NT2/D1 (cell line): ENCODE measurements around the gene APP.

ENCODE experiments used
- DNase-seq: peaks from one replicate; pipeline ENCODE4 v3.0.0-alpha.2; 2011; ENCODE audit warnings: low read depth, low spot score
- H3K27me3 ChIP-seq: 2 replicates; pipeline ENCODE4 v1.6.0; 2011; ENCODE audit warnings: mild to moderate bottlenecking; ENCODE audit not compliant: insufficient read length, insufficient read depth
- H3K36me3 ChIP-seq: 2 replicates; pipeline ENCODE4 v1.6.1; 2011; ENCODE audit warnings: mild to moderate bottlenecking, low read length, mixed read lengths; ENCODE audit not compliant: insufficient read depth, insufficient read length
- H3K4me1 ChIP-seq: 2 replicates; pipeline ENCODE4 v1.5.1; 2011; ENCODE audit not compliant: insufficient read depth, insufficient read length
- H3K4me3 ChIP-seq: 2 replicates; pipeline ENCODE4 v1.5.1; 2011; ENCODE audit warnings: low read depth; ENCODE audit not compliant: insufficient read length
- H3K9ac ChIP-seq: 2 replicates; pipeline ENCODE4 v1.6.0; 2011; ENCODE audit warnings: low read depth; ENCODE audit not compliant: insufficient read length
- H3K9me3 ChIP-seq: 2 replicates; pipeline ENCODE4 v1.5.1; 2011; ENCODE audit warnings: mild to moderate bottlenecking, low read length; ENCODE audit not compliant: insufficient read depth
- SUZ12 ChIP-seq: IDR thresholded peaks from 2 replicates; pipeline ENCODE4 v1.6.1; 2011; ENCODE audit not compliant: insufficient read length, insufficient read depth; ENCODE audit errors: extremely low read depth
- YY1 ChIP-seq: IDR thresholded peaks from 2 replicates; pipeline ENCODE4 v1.6.1; 2011; ENCODE audit not compliant: insufficient read length, insufficient read depth
- ZNF274 ChIP-seq: IDR thresholded peaks from 2 replicates; pipeline ENCODE4 v1.6.1; 2011; ENCODE audit warnings: mild to moderate bottlenecking, low read depth, low read length

Gene APP

GRCh38 chr21:25891596-25891995 lies 279.0 kb downstream of the APP start:
- no peak overlapping the region for H3K9ac ChIP-seq
- peaks cover 14% of the 10 kb centered on the region for H3K9me3 ChIP-seq
- TF ChIP-seq ZNF274: no peak
- no peak for TF ChIP-seq SUZ12
- no peak for TF ChIP-seq YY1
- no peaks in the 10 kb centered on the region for H3K27me3 ChIP-seq
- no peak for DNase-seq
- peaks cover 91% of the 10 kb centered on the region for H3K36me3 ChIP-seq
- H3K4me1 ChIP-seq: no peaks in the 10 kb centered on the region
- H3K4me3 ChIP-seq: no peak overlapping the region

DNA sequence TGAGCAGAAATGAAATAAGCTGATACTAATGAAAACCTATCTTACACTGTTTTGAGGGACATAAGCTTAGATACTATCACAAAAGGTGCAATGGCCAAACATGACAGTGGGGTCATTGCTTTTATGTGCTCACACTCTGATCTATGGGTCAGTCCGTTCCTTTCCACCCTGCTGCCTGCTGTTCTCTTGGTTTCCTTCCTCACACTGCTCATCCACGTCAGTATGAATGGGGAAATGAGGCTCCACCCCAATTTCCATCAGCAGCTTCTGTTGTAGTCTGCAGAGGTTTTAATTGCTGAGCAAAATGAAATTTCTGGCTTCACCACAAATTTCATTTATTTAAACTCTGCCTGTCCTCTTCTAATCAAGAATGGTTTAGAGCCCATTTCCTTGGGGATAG lies 280.6 kb downstream of the APP start:
- no peak for DNase-seq
- no peaks in the 10 kb centered on the region for H3K4me1 ChIP-seq
- no peak overlapping the region for H3K9ac ChIP-seq
- TF ChIP-seq YY1: no peak
- TF ChIP-seq SUZ12: no peak
- no peak for TF ChIP-seq ZNF274
- peaks cover 14% of the 10 kb centered on the region for H3K9me3 ChIP-seq
- no peaks in the 10 kb centered on the region for H3K27me3 ChIP-seq
- peaks cover 88% of the 10 kb centered on the region for H3K36me3 ChIP-seq
- no peak overlapping the region for H3K4me3 ChIP-seq

DNA sequence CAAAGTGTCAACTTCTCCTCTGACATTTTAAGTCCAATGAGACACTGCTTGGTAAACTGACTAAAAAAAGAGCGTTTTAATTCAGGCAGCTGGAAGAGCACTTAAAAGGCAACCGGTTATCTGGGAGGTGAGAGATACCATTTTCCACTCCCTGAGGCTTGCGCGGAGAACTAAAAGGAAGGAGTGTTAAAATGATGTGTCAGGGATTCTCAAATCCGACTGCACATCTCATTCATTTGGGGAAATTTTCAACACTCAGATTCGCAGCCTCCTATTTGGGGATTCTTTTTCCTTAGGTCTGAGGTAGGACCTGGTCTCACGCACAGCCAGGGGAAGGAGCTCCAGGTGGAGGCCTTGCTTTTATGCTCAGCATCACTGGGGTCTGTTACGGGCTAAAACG lies 281.9 kb downstream of the APP start:
- TF ChIP-seq SUZ12 (no peak), ZNF274 (no peak), YY1 (no peak)
- Histone ChIP-seq H3K4me3 (no peak overlapping the region), H3K4me1 (no peaks in the 10 kb centered on the region), H3K27me3 (no peaks in the 10 kb centered on the region), H3K9me3 (peaks cover 3% of the 10 kb centered on the region; the same call in 1 of the 2 replicates), H3K9ac (no peak overlapping the region), H3K36me3 (peaks cover 81% of the 10 kb centered on the region)
- DNase-seq: no peak

DNA sequence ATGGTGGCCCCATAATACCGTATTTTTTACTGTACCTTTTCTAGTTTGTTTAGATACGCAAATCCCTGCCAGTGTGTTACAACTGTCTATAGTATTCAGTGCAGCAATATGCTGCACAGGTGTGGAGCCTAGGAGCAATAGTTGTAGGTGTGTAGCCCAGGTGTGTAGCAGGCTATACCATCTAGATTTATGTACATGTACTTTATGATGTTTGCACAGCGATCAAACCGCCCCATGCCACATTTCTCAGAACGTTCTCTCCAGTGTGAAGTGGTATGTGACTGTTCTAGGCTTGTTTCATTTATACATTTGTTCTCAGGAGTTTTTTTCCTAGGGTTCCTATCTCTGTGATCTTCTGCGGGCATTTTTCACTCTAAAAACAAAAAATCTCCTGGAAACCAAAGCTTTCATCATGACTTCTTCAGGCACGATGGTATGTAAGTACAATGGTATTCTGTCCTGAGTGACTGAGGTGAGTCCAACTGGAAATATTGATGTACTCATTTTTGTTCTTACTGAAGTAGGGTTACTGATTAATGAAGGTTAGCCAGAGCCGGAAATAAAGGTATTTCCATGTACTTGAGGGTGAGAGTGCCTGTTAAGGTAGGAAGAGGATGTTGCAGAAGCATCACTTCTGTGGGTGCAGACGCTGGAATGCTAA lies 282.8 kb downstream of the APP start:
- Histone ChIP-seq H3K9me3 (no peaks in the 10 kb centered on the region), H3K4me3 (no peak overlapping the region), H3K9ac (no peak overlapping the region), H3K4me1 (no peaks in the 10 kb centered on the region), H3K36me3 (peaks cover 74% of the 10 kb centered on the region), H3K27me3 (no peaks in the 10 kb centered on the region)
- TF ChIP-seq SUZ12 (no peak), ZNF274 (no peak), YY1 (no peak)
- DNase-seq: no peak

DNA sequence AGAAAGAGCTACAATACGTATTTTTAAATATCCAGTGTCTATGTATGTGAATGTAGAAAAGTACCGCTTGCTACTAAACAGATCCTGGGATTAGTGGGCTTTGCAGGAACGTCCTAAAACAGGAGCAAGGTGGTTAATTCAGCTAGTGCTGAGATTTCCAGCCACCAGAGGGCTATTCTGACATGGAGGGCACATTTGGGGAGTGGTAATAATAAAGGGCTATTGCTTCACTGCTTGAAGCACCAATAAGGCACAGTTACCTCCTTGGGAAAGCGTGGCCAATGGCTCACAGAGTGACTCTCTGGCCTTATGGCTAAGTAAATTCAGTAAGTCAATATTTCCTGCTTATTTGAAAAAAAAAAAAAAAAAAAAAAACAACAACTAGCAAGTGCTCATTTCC lies 283.4 kb downstream of the APP start:
- no peaks in the 10 kb centered on the region for H3K27me3 ChIP-seq
- no peaks in the 10 kb centered on the region for H3K4me1 ChIP-seq
- peaks cover 77% of the 10 kb centered on the region for H3K36me3 ChIP-seq
- no peak for DNase-seq
- H3K9ac ChIP-seq: no peak overlapping the region
- no peaks in the 10 kb centered on the region for H3K9me3 ChIP-seq
- H3K4me3 ChIP-seq: no peak overlapping the region
- TF ChIP-seq YY1 (no peak), ZNF274 (no peak)

DNA sequence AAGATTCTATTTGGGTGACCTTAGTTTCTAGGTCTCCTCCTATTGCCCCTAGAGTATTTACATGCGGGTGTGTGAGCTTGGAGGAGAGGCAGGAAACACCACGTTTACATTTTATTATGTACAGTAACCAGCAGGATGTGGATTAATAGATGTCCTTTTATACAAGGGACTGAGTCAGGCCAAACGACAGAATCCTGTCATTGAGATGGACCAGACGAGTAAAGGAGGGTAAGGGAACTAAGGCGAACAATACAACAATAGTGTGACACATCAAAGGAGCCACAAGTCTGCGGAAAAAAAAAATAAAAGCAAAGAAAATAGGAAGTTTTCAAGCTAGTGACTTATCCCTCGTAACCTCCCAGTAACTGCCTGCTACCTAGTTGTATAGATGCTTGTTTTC lies 284.7 kb downstream of the APP start:
- Histone ChIP-seq H3K4me1 (no peaks in the 10 kb centered on the region), H3K9ac (no peak overlapping the region), H3K36me3 (peaks cover 78% of the 10 kb centered on the region), H3K27me3 (no peaks in the 10 kb centered on the region), H3K4me3 (no peak overlapping the region), H3K9me3 (no peaks in the 10 kb centered on the region)
- no peak for DNase-seq
- TF ChIP-seq YY1 (no peak), SUZ12 (no peak), ZNF274 (no peak)

DNA sequence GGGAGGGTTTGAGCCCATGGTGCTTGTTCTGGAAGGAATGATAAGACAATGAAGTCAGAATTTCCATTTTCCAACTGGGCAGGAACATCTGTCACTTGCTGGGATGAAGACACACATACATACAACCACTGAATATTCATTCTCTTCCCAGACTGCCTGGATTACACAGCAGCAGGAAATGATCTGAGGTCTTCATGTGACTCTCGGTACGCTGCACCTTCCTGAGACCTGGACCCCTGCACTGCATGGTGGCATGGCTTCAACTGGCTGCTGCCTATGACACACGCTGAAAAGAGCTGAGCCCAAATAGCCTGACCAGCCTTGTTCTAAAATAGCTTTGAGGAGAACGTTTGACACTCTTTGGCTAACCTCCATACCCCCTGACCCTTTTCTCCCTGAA lies 285.2 kb downstream of the APP start:
- H3K9me3 ChIP-seq: no peaks in the 10 kb centered on the region
- H3K4me3 ChIP-seq: no peak overlapping the region
- H3K36me3 ChIP-seq: peaks cover 77% of the 10 kb centered on the region
- no peak for TF ChIP-seq ZNF274
- no peak for TF ChIP-seq SUZ12
- no peak for TF ChIP-seq YY1
- H3K4me1 ChIP-seq: no peaks in the 10 kb centered on the region
- H3K27me3 ChIP-seq: no peaks in the 10 kb centered on the region
- DNase-seq: no peak
- H3K9ac ChIP-seq: no peak overlapping the region

- no peak for DNase-seq
- no peaks in the 10 kb centered on the region for H3K27me3 ChIP-seq
- peaks cover 73% of the 10 kb centered on the region for H3K36me3 ChIP-seq
- H3K4me3 ChIP-seq: no peak overlapping the region
- TF ChIP-seq YY1: no peak
- TF ChIP-seq ZNF274: no peak
- no peak for TF ChIP-seq SUZ12
- H3K9me3 ChIP-seq: no peaks in the 10 kb centered on the region
- no peaks in the 10 kb centered on the region for H3K4me1 ChIP-seq
- H3K9ac ChIP-seq: no peak overlapping the region
Observed at GRCh38 chr21:25884311-25884710, 286.3 kb downstream of the APP start.
